Lower leg skin (tissue), 3 donors: ENCODE measurements around the gene GSK3A.

ENCODE experiments used
- POLR2A ChIP-seq, 2 donors: fragments of 450-650 bp; IDR thresholded peaks; one replicate each; pipeline ENCODE4 v1.6.1; 2016 to 2017; ENCODE audit warnings: antibody characterized with exemption in 2 of 2, mild to moderate bottlenecking in 1 of 2, moderate library complexity in 1 of 2
- TF ChIP-seq, protein P1 (sequence below), 3 donors: fragments of 450-650 bp; IDR thresholded peaks; one replicate each; pipeline ENCODE4 v1.5.1; 2016; ENCODE audit warnings: antibody characterized with exemption in 3 of 3, mild to moderate bottlenecking in 3 of 3, moderate library complexity in 2 of 3

DNA sequence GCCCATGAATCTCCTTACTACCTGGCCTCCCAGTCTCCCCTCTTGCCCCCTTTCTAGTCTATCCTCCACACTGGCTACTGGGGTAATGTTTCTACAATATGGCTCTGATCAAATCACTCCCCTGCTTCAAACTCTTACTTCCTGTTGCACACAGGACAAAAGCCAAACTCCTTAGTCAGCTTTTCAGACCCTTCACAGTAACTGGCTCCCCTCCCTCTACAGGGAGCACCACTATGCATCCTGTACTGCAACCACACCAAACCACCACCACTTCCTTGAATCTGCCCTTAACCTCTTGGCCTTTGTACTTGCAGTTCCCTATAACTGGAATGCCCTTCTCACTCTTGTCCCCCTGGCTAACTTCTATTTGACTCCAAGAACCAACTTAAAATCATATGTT, 57.1 kb downstream of the GSK3A start:
- TF ChIP-seq, protein P1, sequence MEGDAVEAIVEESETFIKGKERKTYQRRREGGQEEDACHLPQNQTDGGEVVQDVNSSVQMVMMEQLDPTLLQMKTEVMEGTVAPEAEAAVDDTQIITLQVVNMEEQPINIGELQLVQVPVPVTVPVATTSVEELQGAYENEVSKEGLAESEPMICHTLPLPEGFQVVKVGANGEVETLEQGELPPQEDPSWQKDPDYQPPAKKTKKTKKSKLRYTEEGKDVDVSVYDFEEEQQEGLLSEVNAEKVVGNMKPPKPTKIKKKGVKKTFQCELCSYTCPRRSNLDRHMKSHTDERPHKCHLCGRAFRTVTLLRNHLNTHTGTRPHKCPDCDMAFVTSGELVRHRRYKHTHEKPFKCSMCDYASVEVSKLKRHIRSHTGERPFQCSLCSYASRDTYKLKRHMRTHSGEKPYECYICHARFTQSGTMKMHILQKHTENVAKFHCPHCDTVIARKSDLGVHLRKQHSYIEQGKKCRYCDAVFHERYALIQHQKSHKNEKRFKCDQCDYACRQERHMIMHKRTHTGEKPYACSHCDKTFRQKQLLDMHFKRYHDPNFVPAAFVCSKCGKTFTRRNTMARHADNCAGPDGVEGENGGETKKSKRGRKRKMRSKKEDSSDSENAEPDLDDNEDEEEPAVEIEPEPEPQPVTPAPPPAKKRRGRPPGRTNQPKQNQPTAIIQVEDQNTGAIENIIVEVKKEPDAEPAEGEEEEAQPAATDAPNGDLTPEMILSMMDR (IDR thresholded peaks at IDR 0.05), result no peak
- no peak for TF ChIP-seq POLR2A (IDR thresholded peaks at IDR 0.05)
